COLO668 (cell line): Measurements from ENCODE around the gene EIF4E2.
A peak's percentile ranks its signal among the peaks of the same experiment; 100 is the strongest.

Source experiments
- DNase-seq: peaks from one replicate; lab custom pipeline; 2025; ENCODE audit not compliant: unreplicated experiment; lab: John Stamatoyannopoulos, UW

EIF4E2 gene

DNA sequence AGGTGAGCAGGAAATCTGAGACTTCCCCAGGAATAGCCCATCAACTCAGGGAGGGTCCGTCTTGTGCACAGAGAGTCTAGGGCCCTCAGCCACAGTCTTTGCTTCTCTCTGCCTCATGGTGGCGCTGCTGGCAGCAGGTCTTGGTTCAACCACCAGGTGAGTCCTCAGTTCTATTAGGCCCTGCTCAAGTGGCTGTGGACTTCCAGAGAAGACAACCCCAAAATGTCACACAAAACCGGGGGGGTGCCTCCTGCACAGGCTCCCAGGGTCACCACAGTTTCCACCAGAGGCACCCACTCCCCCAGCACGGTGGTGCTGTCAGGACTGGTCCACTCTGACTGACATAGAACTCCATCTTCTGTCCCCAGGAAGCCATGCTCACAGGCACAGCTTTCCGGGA is 13.4 kb upstream of the EIF4E2 start:
- peak; percentile 11 for DNase-seq

DNA sequence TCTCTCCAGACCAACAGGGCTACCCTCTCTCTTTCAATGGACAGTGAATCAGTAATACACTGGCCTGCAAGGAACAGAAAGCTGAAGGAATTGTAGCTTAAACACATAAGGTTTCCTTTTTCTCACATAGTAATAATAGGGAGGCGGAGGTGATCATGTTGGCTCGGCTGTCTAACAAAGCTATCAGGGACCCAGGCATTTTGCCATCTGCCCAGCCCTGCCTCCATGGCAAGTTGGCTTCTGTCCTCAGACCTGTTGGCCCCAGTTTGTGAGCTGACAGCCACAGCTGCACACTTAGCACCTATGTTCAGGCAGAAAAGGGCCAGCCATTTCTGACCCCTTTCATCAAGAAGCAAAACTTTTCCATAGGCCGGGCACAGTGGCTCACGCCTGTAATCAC is 13.0 kb upstream of the EIF4E2 start:
- no peak for DNase-seq

- DNase-seq, result no peak
Measured at GRCh38 chr2:232538671-232539070, 11.8 kb upstream of the EIF4E2 start.

- DNase-seq, result peak; percentile 14
Measured at GRCh38 chr2:232539298-232540231, 10.9 kb upstream of the EIF4E2 start, which contains the start of gene CHRNG. Gene CHRNG (plus strand): TSS chr2:232539692. CDS start chr2:232539748, 56 bp downstream.

DNA sequence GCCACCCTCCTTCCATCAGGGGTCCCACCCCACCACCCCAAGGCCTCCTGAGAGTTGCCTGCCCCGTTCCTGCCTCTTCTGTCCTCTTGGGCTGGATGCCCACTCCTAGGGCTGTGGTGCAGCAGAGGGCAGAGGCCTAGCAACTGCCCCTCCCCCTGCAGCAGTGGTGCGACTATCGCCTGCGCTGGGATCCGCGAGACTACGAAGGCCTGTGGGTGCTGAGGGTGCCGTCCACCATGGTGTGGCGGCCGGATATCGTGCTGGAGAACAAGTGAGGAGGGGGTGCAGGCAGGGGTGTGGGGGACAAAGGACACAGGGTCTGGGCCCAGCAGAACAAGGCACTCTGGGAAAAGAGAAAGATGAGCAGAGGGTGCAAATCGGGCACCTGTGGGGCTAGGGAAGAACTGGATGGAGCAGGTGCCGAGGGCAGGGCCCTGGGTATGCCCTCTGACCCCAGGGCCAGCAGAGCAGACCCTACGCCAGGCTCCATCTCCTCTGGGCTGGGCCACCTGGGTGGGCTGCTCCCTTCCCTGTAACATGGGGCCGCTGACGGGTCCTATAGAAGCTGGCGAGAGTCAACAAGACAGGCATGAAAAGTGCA is 9.9 kb upstream of the EIF4E2 start:
- no peak for DNase-seq

DNA sequence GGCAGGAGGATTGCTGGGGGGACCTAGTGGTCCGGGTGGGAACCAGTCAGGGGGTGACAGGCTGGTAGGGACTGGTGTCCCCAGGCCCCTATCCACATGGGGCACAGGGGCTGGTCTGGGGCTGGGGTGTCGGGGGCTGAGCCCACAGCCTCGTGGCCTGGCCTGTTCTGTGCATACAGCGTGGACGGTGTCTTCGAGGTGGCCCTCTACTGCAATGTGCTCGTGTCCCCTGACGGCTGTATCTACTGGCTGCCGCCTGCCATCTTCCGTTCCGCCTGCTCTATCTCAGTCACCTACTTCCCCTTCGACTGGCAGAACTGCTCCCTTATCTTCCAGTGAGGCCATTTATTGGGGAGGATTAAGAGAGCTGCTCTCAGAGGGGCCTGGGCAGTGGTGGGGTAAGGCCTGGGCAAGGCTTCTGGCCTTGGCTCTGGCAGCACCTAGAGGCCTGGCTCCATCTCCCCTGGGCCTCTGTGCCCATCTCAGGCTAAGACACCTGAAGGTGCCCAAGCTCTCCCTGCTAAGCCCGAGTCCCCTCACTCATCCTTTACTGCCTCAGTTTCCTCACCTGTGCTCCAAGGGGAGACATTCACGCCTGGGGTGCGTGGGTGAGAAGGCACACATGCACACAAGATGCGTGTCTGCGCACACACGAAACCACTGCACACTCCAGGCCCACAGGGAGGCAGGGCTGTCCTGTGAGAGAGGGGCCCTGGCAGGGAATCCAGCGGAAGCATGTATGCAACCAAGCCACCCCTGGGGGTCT is 9.1 kb upstream of the EIF4E2 start:
- DNase-seq, result no peak

DNA sequence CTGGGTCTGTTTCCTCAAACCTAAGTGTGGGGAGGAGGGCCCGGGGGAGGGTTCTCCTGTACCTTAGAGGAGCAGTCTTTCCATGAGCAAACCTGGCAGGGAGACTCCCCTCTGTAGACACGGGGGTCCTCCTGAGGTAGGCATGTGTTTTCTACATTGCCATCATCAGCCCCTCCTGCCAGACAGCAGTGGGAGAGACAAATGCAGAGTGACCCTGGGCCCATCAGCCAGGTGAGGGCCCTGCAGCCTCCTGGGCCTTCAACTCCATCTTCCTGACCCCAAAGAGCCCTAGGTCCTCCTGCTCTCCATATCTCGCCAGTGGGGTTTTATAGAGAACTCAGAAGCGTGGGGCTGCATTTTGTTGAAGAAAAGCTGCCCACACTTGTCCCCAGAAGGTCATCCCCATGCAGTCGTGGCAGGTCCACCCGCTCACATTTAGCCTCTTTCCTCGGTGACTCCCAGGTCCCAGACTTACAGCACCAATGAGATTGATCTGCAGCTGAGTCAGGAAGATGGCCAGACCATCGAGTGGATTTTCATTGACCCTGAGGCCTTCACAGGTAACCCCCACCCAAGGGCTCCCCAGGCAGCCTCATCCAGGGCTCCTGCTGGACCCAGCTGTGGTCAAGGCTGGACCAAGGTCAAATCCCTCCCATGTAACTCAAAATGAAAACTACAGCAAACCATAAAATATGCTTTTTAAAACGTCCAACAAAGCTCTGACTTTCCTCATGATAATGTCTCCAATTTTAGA is 8.4 kb upstream of the EIF4E2 start:
- no peak for DNase-seq

- DNase-seq, result no peak
Measured at GRCh38 chr2:232542715-232543467, 7.6 kb upstream of the EIF4E2 start.

- DNase-seq, result no peak
Measured at GRCh38 chr2:232543491-232543890, 7.0 kb upstream of the EIF4E2 start.

DNA sequence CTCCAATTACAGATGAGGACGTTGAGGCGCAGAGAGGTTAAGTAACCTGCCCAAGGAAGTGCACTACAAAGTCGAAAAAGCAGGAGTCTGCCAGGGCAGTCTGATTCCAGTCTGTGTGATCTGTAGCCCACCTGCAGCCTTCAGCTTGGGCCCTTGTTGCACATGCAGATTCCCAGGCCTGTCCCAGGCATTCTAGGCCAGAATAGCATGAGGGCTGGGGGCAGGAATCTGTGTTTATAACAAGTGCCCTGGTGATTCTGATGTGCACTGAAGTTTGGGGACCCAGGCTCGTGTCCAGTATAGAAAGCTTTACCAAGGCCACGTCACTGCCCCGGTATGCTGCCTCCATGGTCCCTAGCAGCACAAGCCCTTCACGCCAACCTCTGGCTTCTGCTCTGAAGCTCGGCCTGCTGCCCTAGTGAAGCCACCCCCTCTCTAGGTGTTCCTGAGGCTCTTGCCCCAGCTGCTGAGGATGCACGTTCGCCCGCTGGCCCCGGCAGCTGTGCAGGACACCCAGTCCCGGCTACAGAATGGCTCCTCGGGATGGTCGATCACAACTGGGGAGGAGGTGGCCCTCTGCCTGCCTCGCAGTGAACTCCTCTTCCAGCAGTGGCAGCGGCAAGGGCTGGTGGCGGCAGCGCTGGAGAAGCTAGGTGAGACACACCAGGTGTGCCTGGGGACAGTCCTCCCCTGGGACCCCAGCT is 6.4 kb upstream of the EIF4E2 start:
- DNase-seq, result no peak

- no peak for DNase-seq
Measured at GRCh38 chr2:232544674-232545073, 5.8 kb upstream of the EIF4E2 start.

DNA sequence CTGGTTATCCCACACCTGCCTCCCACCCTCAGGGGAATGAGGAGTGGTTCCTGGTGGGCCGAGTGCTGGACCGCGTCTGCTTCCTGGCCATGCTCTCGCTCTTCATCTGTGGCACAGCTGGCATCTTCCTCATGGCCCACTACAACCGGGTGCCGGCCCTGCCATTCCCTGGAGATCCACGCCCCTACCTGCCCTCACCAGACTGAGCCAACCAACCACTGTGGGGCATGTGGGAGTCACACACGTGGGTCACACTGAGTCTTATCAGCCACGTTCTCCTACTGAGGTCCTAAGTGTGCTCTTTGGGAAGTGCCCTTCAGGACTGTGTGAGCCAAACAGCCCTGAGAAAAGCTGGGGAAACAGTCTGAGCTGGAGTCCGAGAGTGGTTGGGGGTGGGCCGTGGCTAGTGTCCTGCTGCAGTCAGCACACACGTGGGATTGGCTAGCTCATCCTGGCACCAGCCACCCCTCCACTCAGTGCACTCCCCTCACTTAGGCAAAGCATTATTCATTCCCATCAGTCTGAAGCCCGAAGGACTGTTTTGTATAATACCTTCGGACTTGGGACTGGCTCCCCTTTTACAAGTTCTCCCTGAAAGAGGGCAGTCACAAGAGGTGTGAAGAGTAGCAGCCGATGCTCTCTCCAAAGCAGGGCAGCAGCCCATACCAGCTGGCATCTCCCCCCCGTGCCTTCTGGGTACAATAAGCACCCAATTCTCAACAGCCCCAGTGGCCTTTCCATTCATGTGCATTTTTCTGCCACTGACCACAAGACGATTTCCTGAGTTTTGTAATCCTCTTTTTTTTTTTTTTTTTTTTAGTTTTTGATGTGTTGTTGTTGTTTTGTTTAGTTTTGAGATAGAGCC is 4.7 kb upstream of the EIF4E2 start:
- no peak for DNase-seq

DNA sequence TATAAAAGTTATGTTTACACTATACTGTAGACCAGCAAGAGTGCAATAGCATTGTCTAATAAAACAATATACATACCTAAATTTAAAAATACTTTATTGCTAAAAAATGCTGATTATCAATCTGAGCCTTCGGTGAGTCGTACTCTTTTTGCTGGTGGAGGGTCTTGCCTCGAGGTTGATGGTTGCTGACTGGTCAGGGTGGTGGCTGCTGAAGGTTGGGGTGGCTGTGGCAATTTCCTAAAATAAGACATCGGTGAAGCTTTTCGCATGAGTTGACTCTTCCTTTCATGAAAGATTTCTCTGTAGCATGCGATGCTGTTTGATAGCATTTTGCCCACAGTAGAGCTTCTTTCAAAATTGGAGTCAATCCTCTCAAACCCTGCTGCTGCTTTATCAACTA is 2.5 kb upstream of the EIF4E2 start:
- no peak for DNase-seq

DNA sequence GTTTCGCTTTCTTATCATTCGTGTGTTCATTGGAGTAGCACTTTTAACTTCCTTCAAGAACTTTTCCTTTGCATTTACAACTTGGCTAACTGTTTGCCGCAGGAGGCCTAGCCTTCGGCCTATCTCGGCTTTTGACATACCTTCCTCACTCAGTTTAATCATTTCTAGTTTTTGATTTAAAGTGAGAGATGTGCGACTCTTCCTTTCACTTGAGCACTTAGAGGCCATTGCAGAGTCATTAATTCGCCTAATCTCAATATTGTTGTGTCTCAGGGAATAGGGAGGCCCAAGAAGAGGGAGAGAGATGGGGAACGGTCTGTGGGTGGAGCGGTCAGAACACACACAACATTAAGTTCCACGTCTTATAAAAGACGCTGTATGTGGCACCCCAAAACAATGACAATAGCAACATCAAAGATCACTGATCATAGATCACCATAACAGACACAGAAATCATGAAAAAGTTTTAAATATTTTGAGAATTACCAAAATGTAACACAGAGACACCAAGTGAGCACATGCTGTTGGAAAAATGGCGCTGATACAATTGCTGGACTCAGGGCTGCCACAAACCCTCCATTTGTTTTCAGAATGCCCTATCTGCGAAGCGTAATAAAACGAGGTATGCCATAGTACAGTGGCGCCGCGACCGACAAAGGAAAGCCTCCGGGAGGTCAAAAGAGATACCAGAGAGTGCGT is 685 bp upstream of the EIF4E2 start:
- no peak for DNase-seq

- DNase-seq, result no peak
Measured at GRCh38 chr2:232551250-232551638, 755 bp downstream of the EIF4E2 start.

DNA sequence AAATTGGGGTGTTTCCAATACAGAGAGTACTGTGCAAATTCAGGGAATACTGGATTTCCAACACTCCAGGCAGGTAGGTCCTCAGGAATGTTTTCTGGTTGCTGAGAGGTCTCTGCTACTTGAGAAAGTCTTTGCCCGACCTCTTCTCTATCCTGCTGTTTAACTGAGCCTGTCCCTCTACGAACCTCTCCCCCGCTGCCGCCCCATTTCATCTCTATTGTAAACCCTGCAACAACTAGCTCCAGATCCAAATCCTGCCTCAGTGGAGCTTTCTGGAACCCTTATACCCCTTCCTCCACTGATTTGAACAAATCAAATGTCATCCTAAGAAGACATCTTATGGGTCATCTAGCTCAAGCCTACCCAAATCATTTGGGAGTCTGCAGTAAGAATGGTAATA is 1.3 kb downstream of the EIF4E2 start:
- DNase-seq, result no peak

- no peak for DNase-seq
Measured at GRCh38 chr2:232556426-232556825, 5.9 kb downstream of the EIF4E2 start.

DNA sequence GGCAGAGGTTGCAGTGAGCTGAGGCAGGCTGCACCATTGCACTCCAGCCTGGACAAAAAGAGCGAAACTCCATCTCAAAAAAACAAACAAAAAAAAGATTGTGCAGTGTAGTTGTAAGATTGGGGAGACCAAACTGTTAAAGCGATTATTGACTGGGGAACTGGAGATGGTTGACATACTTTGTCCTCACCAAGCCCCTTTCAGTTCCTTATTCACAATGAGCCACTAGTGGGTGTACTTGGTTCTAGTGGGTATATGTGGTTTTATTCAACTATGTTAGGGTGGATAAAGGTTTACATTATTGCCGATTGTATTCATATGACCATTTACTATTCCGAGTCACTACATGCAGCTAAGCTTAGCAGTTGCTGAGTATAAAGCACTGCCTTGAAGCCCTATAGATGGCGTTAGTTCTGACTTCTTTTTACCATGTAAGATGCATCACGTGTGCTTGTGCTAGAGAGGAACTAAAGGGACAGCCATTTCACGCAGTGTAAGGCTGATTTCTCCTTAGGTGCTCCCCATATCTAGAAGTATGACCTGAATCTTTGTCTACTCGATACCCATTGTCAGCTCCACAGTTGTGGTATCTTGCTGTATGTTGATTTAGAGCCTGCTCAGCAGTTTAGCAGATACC is 12.1 kb downstream of the EIF4E2 start:
- no peak for DNase-seq
